ENCODE measurements around the gene DTWD2.

- no peak for TF ChIP-seq CTCF (IDR thresholded peaks at IDR 0.05)
- TF ChIP-seq POLR2A (IDR thresholded peaks at IDR 0.05), result no peak
Observed at GRCh38 chr5:118946138-118946800, 42.1 kb downstream of the DTWD2 start.

All from gastroesophageal sphincter (tissue), 3 donors.